ENCODE results near the gene ALAS1.
"Not testable (repeated sequence)": the region's sequence is repeated elsewhere in the genome, so short reads cannot be mapped to it uniquely, and the experiment has no call there.

Gene ALAS1

DNA sequence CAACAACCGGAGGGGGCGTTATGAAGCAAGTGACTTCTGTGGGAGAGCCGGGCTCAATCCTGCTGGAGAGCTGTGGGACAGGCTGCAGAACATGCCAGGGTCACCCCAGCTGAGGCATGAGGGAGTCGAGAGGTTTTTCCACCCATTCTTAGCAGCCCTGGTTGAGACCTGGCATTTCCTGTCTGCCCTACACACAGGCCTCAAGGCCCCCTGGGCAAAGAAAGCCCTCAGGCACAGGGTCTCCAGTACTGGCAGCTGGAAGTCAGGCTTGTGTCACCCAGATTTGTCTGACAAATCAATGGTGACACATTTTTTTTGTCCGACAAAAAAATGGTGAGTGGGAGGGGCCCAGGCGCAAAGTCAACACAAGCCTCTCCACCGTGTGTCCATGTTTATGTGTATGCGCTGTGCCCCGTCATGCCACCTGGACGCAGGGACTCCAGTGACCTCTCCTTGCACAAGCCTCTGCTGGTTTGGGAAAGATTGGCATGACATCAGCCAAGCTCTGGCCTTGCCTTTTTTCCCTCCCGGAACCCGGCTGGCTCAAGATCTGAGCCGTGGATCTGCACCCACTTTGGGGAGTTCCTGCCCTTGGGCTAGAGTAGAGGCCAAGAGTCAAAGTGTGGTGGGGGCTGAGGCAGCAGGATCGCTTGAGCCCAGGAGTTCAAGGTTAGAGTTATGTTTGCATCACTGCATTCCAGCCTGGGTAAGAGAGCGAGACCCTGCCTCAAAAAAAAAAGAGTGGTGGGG is 20.8 kb upstream of the ALAS1 start:
- DNase-seq (ENCODE audit: low read depth): no peak

DNA sequence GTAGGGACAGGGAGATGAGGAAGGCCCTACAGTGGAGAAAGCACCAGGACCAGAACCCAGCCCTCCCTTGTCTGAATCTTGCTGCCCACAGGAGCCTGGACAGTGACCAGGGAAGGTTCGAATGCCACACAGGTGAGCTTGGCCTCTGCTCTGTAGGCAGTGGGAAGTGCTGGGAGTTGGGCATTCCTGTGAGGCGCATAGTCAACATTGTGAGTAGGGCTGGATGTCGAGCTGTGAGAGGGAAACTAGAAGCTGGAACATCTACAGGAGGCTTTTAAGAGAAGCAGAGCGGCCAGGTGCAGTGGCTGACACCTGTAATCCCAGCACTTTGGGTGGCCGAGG is 20.3 kb upstream of the ALAS1 start:
- DNase-seq (ENCODE audit: low read depth): no peak

DNA sequence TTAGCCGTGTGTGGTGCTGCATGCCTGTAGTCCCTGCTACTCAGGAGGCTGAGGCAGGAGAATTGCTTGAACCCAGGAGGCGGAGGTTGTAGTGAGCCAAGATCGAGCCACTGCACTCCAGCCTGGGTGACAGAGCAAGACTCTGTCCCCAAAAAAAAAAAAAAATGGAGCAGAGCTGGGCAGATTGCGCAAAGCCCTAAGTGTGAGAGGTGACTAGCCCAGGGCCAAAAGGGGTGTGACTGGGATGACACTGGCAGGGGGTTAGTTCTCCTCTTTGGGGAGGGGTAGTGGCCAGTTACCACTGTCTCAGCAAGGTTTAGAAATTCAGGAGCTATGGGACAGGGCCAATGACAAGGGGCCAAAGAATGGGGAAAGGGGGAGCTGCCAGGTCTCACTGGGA is 19.8 kb upstream of the ALAS1 start:
- not testable (repeated sequence) for DNase-seq (ENCODE audit: low read depth)

DNA sequence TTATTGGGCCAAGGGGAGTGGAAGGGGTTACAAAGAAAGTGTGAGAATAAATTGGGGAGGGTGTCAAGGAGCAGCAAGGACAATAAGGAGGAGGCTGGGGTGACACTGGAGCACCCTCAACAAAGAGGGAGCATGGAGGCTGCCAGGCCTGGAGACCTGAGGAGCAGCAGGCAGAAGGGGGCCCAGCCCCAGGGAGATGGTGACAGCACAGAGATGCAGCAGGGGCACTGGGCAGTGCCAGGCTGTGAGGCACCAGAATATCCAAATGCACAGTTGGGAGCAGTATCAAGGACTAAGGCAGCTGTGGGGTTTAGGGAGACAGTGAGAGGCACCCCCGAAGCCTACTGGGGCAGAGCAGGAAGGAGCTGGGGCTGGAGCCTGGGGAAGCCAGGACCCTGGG is 19.4 kb upstream of the ALAS1 start:
- no peak for DNase-seq (ENCODE audit: low read depth)

DNA sequence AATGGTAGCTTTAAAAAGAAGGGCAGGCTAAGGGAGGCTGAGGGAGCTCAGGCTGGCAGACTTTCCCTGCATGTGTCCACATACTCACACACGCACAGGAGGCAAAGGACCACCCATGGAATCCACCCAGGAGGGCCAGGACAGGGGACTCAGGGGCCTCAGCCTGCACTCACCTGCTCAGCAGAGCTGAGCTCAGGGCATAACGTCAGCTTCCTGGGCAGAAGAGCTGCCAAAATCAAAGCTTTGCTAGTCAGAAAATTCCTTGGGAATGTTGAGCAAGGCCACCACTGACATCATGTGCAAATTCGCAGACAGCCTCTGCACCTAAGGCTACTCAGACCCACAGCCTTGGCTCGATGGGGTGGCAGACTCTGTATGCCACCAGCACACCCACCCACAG is 16.4 kb upstream of the ALAS1 start:
- peak; percentile 43 for DNase-seq (ENCODE audit: low read depth)

DNA sequence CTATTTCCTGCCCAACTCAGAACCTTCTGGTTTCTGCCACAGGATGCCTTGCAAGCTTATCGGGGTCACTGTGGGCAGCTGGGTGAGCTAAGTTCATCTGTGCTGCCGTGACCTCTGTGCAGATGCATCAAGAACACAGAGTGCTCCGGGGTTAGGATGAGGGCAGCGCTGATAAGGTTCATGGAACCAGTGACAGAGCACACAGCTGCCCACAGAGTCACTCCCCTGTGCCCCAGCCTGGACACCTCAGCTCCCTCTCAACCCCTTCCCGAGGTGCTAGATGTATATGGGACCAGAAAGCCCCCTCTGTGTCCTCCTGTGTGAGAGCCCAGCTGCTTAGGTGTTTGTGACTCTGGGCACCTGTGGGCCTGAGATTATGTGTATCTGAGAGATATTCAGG is 15.8 kb upstream of the ALAS1 start:
- DNase-seq (ENCODE audit: low read depth): no peak

DNA sequence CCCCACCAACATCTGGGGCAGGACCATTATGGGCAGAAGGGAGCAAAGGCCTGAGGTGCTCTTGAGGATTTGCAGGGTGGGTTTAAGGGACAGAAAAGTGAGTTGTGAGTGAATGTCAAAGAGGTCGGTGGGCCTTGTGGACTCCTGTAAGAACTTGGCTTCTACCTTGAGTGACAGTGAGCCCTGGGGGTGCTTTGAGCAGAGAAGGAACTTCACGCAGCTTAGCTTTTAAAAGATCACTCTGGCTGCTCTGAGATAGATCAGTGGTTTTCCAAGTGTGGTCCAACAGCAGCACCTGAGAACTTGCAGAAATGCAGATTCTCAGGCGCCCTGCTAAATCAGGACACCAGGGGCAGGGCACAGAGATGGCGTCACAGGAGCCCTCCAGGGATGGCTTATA is 15.3 kb upstream of the ALAS1 start:
- no peak for DNase-seq (ENCODE audit: low read depth)

DNA sequence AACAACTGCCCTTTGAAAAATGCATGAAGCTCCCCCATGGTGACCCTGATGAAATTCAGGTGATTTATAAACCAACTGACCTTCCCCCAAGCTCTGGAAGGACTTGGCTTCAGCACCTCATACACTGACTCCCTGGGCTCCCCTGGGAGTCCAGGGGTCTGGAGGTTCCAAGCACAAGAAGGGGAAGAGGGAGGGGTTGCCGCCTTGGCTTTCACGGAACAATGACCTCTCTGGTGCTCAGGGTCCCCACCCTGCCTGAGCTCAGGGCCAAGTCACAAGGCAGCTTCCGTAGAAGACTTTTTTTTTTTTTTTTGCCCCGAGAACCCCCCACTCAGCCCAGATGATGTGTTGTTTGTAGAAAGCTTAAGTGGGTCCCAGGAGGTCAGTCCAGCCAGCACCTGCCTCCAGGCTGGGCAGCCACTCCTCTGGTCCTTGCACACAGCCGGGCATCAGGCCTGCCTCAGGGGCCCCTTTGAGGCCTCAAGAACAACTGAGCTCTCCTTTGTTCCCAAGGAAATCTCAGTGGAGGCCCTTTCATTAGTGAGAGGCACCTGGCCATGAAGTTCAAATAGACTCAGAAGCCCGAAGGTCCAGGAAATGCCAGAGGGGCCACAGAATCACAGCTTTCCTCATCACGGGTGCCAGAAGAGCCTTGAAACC is 14.0 kb upstream of the ALAS1 start:
- DNase-seq (ENCODE audit: low read depth): no peak

DNA sequence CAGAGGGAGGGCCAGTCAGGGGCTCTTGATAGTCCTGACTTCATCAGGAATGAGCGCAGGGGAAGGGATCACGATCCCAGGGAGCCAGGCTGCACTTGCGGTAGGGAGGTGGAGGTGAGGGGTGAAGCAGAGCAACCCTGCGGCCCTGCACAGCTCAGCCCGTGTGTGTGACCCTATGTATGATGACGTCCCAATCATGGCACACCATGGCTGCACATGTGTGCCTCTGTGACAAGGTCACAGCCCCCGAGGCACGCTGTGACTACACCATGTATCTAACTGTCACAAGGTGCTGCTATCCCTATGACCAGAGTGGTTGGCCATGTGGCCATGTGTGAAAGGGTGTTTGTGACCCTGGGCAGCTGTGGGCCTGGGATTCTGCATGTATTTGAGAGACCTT is 13.3 kb upstream of the ALAS1 start:
- no peak for DNase-seq (ENCODE audit: low read depth)

DNA sequence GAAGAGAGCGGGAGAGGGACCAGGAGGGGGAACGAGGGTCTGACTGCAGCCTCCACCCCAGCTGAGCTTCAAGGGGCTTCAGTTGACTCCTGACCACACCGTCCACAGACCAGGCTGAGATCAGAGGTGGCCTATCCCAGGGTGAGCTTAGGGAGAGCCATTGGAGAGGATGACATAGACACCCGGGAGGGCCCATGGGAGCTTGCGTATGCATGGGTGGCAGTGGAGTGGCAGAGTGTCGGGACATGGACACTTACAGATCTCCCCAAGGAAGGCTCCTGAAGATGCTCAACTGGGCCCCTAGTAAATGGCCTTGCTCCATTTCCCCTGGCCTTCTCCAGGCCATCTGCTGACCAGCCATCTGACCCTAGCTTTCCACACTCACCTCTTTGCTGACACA is 12.6 kb upstream of the ALAS1 start:
- DNase-seq (ENCODE audit: low read depth): no peak

DNA sequence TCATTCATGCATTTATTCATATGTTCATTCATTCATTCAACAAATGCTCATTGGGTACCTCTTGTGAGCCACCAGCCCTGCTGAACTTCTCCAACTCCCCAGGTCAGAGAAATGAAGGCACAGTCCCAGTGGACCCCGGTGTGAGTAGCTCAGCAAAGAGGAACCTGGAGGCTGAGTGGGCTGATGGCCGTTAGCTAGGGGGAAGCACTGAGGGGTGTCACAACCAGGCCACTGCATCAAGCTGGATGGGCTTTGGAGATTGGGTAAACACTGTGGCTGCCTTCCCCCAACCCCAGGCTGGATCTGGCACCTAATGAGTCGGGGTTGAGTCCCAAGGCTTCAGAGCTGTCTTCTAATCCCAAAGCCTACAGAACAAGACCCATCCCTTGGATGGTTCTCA is 12.1 kb upstream of the ALAS1 start:
- DNase-seq (ENCODE audit: low read depth): no peak

DNA sequence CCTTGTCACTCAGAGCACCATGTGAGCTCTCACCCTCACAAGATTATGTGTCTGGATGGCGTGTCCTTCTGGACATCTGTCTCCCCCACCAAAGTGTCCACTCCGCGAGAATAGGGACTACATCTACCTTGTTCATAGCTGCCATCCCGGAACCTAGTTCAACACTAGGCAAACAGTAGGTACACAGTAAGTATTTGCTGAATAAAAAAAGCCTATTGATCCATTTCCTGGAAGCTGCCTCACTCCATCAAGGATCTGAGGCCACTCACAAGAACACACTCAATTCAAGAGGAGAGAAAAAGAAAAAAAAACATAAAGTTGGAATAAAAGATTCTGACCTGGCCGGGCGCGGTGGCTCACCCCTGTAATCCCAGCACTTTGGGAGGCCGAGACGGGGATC is 11.2 kb upstream of the ALAS1 start:
- DNase-seq (ENCODE audit: low read depth): no peak

DNA sequence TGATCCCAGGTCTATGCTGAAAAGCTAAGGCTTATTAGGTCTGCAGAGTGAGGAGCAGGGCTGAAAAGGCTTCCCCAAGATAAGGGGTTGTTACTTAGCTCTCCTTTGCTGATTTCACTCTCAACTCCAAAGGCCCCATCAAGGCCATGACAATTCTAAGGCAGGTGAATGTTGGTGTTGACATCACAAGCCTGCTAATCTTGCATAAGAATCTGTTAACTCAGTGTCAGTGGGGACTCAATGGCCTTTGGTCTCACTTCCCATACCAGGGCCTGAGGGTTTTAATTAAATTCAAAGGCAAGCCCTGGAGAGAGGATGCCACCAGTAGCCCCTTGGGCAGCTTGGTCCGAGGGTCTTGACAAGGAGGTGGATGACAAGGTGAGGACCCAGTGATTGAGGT is 9.4 kb upstream of the ALAS1 start:
- DNase-seq (ENCODE audit: low read depth): no peak

DNA sequence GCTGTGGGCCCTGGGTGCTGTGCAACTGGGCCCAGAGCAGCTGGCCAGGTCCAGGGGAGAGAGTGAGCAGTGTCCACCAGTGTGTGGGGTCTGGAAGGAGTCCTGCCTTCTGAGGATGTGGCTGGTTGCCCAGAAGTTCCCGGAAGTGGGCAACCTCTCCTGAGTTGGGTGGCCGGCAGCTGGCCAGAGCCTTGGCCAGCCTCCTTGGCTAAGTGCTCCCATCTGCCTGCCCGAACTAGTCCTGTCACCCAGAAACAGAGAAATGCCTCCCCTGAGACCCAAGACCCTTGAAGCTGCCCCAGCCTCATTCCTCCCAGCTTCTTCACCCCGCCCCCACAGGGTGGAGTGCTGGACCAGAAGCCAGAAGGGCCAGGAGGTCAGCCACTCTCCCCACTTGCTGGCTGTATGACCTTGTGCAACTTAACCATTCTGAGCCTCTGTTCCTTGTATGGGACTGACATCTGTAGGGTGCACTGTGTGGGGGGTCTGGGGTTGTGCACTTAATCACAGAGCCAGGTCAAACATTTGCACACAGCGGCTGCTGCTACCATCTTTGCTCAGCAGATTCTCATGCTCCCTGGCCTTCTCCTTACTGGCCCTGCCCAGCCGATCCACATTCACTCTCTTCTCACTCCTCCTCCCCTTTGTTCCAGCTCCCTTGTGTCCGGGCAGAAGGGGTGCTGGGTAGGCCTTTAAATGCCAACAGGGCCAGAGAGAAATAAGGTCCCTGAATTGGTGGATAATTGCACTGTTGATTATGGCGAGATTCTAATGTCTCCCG is 7.5 kb upstream of the ALAS1 start:
- no peak for DNase-seq (ENCODE audit: low read depth)

DNA sequence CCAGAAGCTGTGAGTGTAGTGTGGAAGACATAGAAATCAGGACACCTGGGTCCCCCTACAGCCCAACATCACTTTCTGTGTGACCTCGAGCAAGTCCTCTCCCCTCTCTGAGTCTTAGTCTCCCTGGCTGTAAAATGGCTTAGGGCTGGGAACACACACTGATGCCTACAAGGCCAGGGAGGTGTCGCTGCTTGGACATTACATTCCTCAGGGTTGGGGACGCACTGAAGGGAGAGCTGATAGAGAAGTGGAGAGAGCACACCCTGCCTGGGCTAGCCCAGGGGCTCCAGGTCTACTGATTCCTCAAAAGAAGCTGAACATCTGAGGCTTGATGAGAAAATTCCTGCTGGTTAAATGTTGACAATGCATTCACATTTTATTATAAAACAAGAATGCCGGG is 6.3 kb upstream of the ALAS1 start:
- no peak for DNase-seq (ENCODE audit: low read depth)

DNA sequence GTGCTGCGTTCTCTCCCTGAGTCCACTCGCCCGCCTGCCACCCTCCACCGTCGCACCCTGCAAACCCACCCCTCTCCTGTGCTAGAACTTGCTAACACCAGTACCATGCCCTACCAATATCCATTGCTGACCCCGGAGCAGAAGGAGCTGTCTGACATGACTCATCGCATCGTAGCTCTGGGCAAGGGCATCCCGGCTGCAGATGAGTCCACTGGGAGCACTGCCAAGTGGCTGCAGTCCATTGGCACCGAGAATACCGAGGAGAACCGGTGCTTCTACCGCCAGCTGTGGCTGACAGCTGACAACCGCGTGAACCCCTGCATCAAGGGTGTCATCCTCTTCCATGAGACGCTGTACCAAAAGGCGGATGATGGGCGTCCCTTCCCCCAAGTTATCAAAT is 4.9 kb upstream of the ALAS1 start:
- peak; percentile 79 for DNase-seq (ENCODE audit: low read depth)

DNA sequence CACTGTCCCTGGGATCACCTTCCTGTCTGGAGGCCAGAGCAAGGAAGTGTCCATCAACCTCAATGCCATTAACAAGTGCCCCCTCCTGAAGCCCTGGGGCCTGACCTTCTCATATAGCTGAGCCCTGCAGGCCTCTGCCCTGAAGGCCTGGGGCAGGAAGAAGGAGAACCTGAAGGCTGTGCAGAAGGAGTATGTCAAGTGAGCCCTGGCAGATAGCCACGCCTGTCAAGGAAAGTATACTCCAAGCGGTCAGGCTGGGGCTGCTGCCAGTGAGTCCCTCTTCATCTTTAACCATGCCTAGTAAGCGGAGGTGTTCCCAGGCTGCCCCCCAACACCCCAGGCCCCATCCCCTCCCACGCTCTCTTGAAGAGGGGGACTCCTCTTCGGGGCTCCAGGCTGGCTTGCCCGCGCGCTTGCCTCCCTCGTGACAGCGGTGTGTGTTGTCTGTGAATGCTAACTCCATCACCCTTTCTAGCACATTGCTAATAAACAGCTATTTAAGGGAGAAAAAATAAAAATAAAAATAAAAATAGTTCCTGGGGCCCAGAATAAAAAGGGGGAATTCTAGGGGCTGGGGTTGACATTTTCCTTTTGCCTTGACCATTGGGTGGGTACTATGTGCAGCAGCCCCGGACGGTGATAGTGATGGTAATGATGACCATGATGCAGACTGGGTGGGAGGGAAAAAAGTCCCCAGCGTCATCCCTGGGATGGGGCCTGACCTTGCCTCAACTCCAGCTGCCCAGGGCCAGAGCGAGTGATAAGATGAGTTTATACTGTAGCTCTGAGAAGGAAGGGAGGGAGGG is 3.3 kb upstream of the ALAS1 start:
- no peak for DNase-seq (ENCODE audit: low read depth)

DNA sequence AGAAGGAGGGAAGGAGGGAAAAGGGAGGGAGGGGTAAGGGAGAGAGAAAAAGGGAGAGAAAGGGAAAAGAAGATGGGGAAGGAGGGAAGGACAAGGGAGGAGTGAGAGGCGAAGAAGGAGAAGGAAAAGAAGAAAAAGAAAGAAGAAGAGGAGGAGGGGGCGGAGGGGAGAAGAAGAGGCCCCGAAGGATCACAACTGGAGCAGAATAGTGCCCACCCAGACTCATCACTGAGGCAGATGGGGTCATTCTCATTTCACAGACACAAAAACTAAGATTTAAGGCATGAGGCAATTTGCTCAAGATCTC is 2.7 kb upstream of the ALAS1 start:
- DNase-seq (ENCODE audit: low read depth): no peak

DNA sequence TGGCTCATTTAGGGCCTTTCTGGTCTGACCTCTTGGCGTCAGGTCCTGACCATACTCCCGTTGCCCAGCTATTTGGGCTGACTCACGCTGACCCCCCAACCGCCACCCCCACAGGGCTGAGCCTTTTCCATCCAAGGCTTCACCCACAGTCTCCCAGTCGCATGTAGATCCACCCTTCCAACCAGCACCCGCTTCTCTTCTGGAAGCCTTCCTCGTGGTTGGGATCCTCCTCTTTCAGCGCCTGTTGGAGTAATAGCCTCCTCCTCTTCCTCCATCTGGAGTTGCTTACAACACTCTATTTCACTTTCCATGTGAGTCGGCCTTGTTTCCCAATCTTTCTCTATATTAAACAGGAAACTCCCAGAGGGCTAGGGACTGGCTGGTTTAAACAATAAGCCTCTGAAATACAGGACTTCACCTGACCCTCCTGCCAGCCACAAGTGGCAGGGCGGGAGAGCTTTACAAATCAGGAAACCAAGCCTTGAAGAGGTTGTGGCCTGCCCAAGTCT is 2.1 kb upstream of the ALAS1 start:
- DNase-seq (ENCODE audit: low read depth): peak; percentile 51

DNA sequence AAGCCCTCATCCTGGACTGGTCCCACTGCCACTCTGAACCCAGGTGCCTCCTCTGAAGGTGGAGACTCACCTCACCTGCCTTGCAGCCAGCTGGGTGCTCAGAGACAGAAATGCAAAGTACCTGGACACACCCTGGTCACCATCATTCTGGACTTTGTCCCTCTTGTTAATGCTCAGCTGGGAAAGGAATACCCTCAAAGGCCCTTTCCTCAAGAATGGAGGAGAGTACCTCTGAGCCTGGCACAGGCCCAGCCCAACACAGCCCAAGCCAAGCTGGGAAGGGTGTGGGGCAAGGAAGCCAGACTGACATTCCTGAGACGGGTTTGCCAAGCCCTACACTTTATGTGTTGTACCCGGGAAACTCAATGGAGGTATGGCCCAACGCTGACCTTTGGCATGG is 983 bp upstream of the ALAS1 start:
- no peak for DNase-seq (ENCODE audit: low read depth)

DNA sequence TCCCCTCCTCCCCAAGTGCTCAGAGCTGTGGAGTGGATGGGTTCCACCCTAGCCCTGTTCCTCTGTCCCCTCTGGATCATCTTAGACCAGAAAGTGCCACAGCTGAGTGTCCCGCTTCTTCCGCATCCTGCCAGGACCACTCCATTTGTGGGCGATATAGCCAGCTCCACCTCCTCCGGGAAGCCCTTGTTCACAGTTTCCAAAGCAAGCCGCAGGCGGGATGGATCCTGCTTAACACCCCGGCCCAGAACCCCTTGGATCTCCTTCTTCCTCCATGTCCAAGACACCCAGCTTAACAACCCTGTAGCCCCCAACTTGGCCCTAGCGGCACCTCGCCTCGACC is 490 bp upstream of the ALAS1 start:
- no peak for DNase-seq (ENCODE audit: low read depth)

Data from ELR (cell line).